Stimulated activated CD4-positive, alpha-beta T cell treated with anti-CD3 and anti-CD28 coated beads, Interleukin-1b, Interleukin-23, amount 100 ng/mL, for 4 hours (primary cell): ENCODE data around the gene SLAMF9.

Experiments
- DNase-seq, 2 donors: peaks; one replicate each; pipeline ENCODE4 v3.0.0-alpha.2; 2020; ENCODE audit warnings: low read depth in 2 of 2

SLAMF9 gene

DNA sequence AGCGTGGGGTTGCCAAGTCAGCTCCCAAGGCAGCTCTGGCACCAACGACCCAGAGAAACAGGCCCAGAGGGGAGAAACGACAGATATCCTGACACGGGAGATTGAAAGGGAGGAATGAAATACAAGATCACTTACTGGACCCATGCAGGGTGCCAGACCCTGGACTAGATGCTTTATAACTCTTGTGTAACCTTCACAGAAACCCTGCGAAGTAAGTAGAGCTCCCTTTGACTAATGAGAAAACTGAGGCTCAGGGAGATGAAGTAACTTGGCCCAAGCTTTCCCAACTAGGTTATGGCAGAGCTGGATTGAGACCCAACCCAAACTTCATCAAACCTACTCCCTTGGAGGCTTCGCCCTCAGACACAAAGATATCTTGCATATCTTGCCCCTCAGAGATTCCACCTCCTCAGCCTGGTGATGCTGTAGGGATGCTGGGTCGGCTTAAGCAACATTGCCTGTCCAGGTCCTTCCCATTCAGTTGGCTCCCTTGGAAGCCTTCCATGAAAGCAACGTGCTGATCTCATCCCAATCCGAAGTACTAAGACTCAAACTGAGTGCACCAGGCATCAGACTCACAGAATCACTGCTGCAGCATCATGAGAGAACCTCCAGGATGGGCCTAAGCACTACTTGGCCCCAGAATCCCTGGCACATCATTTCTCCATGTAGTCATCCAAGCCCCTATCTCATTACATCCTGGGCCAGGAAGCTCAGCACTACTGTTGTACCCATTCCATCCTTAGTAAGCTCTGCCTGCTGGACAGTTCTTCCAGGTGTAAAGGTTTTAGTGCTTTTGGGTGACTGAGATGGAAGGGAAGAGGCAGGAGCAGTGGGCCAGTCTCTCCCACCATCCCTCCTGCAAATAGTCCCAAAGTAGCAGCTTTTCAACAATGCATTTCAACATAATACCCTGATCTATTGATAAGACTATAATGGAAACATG is 7.5 kb downstream of the SLAMF9 start:
- no peak for DNase-seq

DNA sequence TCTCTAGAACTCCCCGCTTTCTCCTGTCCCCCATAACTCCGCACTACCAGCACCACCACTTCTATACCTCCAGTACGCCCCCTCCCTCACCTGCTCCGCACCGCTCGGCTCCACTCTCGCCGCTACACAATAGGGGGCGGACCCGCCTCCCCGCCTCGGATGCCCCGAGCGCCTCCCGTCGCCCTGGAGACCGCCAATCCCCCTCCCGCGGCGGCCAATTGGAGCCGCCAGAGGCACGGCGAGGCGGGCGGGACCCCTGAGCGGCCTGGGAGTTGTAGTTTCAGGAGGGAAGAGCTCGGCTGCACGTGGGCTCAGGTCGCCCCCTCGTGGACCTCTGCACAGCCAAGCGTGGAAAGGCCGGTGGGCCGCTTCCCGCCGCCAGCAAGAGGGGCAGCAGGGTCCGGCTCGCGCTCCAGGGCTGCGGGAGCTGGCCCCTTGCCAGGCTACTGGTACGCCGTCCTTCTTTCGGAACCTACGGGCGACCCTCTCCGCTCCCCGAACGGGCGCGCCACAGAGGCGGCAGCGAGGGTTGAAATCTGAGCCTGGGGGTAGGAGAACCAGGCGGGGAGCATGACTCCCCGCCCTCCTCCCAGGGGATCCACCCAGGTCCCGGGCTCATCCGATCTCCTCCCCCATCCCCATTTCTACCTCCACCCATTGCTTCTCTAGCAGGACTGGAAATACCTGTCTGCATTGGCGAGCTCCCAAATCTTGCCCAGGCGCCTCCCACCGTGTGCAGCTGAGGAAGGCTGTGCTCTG is 8.4 kb downstream of the SLAMF9 start, which contains the start of gene IGSF9:
Gene IGSF9 (minus strand): TSS at position 131 of the 759 bp plus-strand sequence. CDS start 2,159 bp downstream, outside the sequence.
- DNase-seq = peak; percentile 61 to 68

DNA sequence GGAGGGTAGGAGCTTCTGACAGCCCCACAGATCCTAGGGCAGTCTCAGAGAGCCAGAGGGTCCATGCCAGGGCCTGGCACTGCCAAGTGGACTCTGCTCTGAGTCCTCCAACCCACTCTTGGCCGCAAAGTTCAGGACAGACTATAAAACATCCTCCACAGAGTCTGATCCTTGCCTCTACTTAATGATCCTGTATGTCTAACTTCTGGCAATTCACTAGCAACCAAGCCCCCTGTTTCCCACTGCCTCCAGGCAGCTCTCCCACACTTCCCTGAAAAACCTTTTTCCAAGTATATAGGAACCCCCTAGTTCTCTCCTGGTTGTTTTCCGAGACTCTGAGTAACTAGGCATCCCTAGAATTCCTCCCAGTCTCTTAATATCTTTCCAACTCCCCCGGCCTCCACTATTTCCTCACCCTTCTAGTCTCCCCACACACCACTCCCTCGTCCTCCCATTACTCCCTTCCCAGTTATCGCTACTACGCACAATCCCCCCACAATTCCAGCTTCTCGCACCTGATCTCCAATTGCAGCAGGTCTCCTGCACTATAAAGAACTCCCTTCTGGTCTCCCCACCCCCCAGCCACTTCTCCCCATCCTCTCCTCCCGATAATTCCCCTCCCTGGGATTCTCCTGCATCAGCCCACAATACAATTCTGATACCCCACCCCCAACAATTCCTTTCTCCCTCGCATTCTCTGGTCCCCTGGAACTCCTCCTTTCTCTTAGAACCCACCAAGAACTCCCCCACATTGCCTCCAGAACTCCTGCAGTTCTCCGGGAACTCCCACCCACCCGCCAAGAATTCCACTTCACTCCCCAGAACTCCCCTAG is 9.2 kb downstream of the SLAMF9 start:
- no peak for DNase-seq

DNA sequence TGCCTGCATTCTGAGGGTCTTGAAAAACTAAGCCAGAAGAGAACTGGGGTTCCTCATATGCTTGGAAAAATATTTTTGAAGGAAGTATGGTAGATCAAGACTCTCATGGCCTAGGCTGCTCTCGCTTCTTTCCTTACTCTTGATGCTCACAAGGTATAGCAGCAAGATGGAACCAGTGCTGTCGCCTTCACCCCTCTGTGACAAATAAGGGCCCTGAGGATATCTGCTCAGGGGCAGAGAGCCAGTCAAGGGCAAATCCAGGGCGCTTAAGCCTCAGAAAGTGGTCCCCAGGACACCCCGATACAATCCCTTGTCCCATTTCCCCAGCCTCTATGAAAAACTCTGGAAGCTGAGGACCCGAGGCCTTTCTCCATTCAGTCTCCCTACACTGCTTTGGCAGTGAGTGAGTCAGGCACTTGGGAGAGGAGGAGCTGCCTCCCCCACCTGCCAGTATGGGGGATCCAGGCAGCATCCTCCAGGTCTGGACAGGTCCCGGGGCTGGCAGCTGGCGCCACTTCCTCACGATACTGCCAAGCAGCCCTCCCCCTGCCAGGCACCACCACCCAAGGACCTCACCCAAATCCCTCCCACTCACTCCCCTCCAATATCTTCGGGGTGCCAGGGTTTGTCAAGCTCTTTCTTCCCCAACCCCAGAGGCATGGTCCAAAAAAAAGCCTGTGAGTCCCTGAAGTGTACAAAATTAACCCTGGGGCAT is 10.0 kb downstream of the SLAMF9 start:
- no peak for DNase-seq

DNA sequence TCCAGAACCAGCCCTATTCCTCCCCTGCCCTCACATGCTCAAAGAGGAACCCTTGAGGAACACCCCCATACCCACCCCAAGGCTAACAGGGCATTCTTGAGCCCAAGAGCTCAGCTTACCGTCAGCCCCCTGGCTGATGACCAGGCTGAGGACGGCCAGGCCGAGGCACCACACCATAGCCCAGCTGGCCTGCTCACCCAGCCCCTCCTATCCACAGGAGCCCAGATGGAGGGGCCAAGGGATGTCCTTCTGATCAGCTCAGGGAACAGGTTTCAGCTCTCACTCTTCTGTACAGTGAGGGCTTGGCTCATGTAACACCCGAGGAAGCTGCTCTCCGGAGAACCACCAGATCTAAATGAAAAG is 10.8 kb downstream of the SLAMF9 start:
- no peak for DNase-seq

DNA sequence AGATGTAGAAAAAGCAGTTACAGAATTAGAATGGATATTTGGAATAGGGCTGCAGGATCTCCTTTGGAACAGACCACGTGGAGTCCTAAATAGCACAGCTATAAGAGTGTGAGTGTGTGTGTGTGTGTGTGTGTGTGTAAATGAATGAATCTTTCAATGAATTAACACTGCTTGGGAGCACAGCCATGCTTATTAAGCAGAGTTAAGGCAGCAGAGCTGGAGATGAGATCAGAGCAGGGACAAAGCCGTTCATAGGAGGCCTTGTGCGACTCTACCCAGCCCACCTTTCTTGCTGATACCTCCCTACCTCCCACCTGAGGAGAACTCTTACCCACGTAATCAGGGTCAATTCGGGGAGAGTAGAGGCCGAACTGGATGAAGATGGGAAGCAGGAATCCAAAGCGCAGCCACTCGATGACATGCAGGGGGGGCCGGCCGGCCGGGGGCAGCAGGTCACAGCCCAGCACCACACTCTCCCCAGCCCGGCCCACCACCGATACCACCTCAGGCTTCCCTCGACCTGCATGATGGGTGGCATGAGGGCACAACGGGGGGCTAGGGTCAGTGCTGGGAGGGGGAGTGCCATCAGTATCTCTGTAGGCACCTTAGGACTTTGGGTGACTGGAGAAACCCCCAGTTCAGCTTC is 11.3 kb downstream of the SLAMF9 start:
- DNase-seq = no peak

DNA sequence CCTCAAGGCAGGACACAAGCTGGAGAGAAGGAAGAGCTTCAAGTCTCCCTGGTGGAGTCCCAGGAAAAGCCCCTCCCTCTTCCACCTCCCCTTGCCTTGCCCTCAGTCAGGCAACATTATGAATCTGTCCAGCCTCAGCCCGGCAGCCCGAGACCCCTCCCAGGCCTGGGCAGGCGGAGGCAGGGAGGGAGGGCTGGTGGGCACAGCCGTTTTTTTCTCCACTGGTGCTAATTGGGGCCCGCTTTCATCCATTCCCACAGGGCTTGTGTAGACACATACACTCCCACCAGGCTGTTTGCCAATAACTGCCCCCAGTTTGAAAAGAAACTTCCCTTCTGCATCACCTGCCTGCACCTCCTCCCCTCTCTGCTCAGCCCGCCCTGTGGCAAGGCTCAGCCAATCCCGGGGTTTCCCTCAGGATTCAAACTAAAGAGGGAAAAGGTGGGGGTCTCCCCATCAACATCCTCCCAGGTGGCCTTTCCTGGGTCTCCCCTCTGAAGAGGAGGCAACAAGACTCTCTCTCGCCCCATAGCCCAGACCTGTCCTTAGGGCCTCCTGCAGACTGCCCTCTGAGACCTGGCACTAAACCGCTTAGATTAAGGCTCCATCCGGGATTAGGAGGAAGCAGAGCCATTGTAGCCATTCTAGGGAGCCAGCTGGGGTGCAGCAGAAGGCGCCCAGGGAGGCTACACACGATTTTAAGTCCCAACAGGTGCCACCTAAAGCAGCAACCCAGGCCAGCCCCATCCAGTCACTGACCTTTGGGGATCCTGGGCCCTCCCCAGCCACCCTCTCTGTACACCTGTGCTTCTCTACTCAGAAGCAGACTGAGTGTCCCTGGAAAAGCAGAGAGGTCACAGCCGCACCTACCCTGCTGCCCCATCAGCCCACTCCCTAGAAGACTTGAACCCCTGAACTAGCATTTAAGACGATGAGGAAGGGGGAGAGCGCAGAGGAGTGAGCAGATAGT is 12.2 kb downstream of the SLAMF9 start:
- DNase-seq = no peak

DNA sequence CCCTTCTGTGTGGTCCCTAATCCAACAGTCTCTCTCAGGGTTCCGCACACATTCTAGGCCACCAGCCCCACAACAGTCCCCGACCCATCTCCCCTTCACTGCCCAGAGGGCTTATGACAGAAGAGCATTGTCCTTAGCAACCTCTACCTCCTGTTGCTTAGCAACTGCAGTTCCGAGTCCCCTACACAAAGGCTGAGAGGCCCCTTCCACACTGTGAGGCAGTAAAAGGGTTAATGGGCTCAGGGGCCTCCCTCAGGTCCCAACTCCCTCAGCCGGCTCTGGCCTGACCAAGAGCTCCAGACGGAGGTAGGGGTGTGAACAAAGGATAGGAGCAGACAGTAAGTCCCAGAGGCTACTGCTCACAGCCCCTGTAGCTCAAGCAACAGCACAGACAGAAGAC is 12.9 kb downstream of the SLAMF9 start:
- DNase-seq = no peak

DNA sequence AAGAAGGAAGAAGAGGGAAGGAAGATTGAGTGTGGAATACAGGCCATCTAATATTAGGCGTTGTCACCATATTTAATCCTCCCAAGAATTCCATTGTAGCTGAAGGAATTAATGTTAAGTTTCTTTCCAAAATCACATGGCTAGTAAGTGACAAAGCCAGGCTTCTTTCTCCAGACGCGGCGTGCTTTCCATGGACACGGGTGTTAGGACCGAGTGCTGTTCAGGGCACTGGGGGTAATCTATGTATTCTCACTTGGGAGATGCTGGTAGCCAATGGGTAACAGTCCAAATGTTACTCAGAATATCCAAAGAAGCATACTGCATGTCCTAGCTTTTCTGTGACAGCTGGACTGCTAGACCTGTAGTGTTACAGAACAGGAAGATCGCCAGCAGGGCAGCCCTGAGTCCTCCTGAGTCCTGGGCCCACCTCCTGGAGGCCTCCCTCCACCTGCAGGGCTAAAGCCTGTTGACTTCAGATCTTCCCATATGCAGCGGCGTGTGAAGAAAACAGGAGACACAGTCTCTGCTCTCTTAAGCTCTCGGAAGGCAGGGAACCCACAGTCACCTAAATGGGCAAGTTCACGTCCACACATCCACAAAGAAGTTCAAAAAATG is 13.9 kb downstream of the SLAMF9 start:
- DNase-seq = no peak

DNA sequence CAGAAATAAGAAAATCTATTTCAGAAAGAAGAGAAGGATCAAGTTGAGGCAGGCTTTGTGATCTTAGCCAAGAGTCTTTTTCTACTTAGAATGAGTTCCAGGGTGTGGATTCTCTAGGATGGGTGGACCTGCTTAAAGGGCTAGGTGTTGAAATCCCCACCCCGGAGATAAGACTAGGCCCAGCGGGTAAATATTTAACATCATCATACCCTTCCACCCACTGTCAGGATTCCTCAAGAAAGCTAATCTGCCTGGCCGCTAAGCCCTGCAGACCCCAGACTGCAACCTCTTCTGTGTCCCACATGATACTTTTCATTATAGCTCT is 14.4 kb downstream of the SLAMF9 start:
- DNase-seq = no peak

DNA sequence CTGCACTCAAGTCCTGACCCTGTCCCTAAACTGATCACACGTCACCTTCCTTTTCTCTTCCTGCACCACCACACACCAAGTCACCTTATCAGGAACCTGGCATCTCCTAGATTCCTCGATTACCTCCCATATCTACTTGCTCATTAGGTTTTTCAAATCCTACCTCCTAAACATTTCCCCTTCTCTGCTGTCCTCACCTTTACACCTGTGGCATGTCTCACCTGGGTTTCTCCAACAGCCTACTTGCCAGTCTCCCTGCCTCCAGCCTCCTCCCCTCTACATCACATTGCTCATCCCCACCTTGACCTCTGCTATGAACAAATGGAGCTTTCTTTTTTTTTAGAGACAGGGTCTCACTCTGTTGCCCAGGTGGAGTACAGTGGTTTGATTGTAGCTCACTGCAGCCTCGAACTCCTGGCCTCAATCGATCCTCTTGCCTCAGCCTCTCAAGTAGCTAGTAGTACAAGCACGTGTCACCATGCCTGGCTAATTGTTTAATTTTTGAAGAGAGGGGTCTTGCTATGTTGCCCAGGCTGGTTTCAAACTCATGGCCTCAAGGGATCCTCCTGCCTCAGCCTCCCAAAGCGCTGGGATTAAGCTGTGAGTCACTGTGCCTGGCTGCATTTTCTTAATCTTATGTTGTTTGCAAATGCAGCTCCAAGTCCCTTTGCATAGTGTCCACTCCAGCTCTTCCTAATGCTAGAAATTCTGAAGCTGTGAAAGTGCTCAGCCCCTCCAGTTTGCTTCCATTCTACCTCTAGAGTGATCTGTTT is 14.9 kb downstream of the SLAMF9 start:
- DNase-seq = no peak

DNA sequence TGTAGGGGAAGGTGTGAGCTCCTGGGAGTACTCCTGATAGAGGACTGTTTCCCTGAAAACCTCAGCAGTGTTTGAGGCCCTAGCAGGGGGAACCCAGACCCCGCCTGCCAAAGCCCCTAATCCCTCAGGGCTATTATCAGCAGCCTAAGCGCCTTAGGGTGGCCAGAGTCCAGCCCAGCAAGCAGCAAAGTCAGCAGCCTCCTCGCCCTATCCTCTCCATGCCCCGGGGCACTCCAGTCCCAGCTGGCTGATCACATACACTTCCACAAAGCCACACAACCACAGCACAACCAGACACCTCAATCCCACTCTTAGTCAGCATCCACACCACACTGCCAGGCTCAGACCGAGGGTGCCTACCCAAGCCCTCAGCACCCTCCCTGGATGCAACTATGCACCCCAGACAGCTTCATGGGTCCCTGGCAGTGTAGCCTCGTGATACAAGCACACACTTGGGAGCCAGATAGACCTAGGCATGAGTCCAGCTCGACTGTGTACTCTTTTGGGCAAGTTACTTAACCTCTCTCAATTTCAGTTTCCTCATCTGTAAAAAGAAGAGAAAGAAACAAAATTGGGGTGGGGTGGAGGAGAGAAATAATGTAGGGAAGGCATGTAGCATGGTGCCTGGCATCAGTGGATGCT is 15.7 kb downstream of the SLAMF9 start:
- DNase-seq = no peak

DNA sequence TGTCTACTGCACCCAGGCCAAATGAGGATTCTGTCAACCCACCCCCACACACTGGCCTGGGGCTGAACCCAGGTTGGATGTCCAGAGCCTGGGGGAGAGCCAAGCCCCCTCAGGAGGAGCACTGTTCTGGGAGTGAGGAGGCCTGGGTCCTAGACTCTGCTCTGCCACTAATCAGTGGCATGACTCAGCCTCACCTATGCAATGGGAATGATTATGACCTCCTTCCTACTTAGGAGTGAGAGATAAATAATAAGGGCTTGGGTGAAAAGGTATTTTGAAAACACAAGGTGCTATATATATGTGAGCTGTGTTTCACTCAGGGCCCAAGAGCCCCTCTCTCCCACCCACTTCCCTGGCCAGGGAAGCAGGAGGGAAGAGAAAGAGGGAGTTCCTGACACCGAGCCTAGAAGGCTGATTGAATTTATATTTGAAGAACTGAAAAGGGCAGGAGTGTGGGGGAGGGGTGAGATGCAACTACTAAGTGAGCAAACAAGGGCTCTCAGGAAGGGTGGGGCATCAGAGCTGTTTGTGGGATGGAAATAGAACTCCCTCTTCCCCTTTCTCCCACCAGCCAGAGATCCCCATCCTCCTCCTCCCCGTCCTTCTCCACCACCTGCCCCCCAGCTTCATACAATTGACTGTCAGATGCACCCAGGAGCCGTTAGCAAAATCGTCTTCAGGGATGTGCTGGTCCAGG is 16.8 kb downstream of the SLAMF9 start:
- DNase-seq = no peak

DNA sequence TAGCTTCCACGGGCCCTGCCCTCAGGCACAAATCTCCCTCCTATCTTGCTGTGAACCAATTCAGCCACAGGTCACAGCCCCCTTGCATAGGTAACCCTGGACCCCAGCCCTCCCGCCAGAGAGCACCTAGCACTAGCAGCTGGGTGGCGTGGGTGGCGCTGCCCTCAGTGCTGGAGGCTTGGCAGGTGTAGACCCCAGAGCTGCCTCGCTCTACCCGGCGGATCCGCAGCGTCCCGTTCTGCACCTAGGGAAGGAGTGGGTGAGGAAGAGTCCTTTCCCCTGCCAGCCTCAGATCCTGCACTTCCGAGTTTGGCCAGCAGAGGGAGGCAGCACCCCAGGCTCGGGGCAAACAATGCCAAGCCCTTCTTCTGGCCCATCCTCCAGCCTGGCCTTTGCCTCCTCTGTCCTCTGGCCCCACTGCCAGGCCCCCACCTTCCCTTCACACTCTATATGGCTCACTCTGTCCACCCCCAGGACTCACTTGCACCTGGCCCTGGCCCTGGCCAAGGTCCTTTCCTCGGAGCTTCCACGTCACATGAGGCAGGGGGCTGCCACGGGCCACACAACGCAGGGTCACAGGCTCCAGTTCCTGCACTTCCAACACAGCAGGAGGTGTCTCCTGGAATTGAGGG is 17.6 kb downstream of the SLAMF9 start:
- DNase-seq = peak; percentile 81 to 86

DNA sequence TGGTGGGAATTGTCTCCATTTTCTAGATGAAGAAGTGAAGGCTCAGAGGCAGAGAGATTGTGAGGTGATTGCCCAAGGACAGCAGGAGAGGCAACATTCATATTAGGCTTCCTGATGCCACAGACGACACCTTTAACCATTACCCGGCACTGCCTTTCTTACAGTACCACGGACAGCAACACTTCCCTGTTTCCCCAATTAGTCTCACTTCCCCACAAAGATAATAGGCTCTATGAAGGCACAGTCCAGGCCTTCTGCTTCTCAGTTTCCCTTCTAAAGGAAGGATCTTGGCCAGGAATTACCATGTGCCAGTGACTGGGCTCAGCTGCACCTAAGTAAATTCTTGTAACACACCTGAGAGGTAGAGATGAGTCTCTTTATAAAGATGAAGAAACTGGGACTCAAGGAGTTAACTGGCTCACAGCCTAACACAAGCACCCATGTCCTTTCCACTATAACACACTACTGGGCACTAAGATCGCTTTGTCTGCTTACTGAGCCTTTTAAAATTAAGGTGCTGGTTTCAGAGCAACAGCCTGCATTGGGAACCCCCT is 18.2 kb downstream of the SLAMF9 start:
- no peak for DNase-seq

DNA sequence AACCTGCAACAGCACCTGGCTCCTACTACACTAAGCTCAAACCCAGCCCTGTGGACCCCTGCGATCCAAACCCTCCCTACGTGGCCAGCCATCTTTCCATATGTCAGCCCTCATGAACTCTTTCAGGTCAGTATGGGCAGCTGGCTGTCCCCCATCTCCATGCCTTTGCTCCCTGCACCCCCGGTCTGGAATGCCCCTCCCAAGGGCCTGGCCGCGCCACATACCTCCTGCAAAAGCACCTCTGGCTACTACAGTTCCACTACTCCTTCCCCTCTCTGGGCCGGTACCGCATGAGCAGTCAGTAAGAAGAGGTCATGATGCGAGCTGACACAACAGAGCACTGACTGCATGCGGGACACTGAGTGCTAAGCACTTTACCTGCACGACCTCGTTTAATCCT is 18.7 kb downstream of the SLAMF9 start:
- no peak for DNase-seq
